Measurements from ENCODE around the gene FAM53C. TPM values are rescaled to one million over a fixed set of nuclear protein-coding genes. Genes with fewer than 3 reads are reported as not detected.

Gene FAM53C
- total RNA-seq, 4 donors from 2014 or later = 26.3 to 30.5 (median 29.8) TPM

GRCh38 chr5:138359621-138360020 is 21.6 kb downstream of the FAM53C start:
- no peaks in the 10 kb centered on the region for H3K27me3 ChIP-seq
- H3K4me1 ChIP-seq = peaks cover 0 to 71% (median 15%) of the 10 kb centered on the region in 3 donors
- H3K9me3 ChIP-seq = no peaks in the 10 kb centered on the region
- TF ChIP-seq POLR2AphosphoS5 (IDR thresholded peaks at IDR 0.05) = no peak
- no peak for TF ChIP-seq POLR2A (IDR thresholded peaks at IDR 0.05)
- TF ChIP-seq EP300 (IDR thresholded peaks at IDR 0.05) = no peak
- no peak for TF ChIP-seq CTCF (IDR thresholded peaks at IDR 0.05)
- H3K36me3 ChIP-seq = no peaks in the 10 kb centered on the region
- 58 to 70% methylated on average over 2 to 3 of the region's 3 CpGs for WGBS, 2 donors (ENCODE audit: low coverage in 1 of 2)
- no peak for ATAC-seq
- no peak overlapping the region for H3K27ac ChIP-seq
- H3K4me3 ChIP-seq = no peak overlapping the region

GRCh38 chr5:138360941-138361452 is 22.9 kb downstream of the FAM53C start:
- Histone ChIP-seq H3K4me1 (peaks cover 0 to 68% (median 3%) of the 10 kb centered on the region in 3 donors), H3K36me3 (no peaks in the 10 kb centered on the region), H3K4me3 (no peak overlapping the region), H3K27ac (no peak overlapping the region), H3K9me3 (no peaks in the 10 kb centered on the region), H3K27me3 (no peaks in the 10 kb centered on the region)
- TF ChIP-seq EP300 (IDR thresholded peaks at IDR 0.05) = no peak
- TF ChIP-seq CTCF (IDR thresholded peaks at IDR 0.05) = no peak
- no peak for TF ChIP-seq POLR2A (IDR thresholded peaks at IDR 0.05)
- no peak for TF ChIP-seq POLR2AphosphoS5 (IDR thresholded peaks at IDR 0.05)
- WGBS, 2 donors (ENCODE audit: low coverage in 1 of 2) = 92% methylated on average over 1 of the region's 1 CpG; no CpG with 5 or more reads in 1 of the 2 donors
- ATAC-seq = no peak

GRCh38 chr5:138364576-138364975 is 26.5 kb downstream of the FAM53C start:
- Histone ChIP-seq H3K27ac (no peak overlapping the region), H3K4me3 (no peak overlapping the region), H3K4me1 (peaks cover 8 to 81% (median 16%) of the 10 kb centered on the region in 3 donors), H3K9me3 (no peaks in the 10 kb centered on the region), H3K36me3 (no peaks in the 10 kb centered on the region), H3K27me3 (no peaks in the 10 kb centered on the region)
- ATAC-seq = no peak
- 100% methylated on average over 1 of the region's 1 CpG for WGBS, 2 donors (ENCODE audit: low coverage in 1 of 2)
- TF ChIP-seq EP300 (IDR thresholded peaks at IDR 0.05) (no peak), POLR2A (IDR thresholded peaks at IDR 0.05) (no peak), CTCF (IDR thresholded peaks at IDR 0.05) (no peak), POLR2AphosphoS5 (IDR thresholded peaks at IDR 0.05) (no peak)

GRCh38 chr5:138366632-138367382 is 28.7 kb downstream of the FAM53C start:
- ATAC-seq = no peak
- Histone ChIP-seq H3K9me3 (no peaks in the 10 kb centered on the region), H3K4me3 (no peak overlapping the region), H3K4me1 (peaks cover 16 to 83% (median 19%) of the 10 kb centered on the region in 3 donors), H3K27me3 (no peaks in the 10 kb centered on the region), H3K36me3 (no peaks in the 10 kb centered on the region), H3K27ac (peak overlapping the region in 1 of 4 donors; percentile 8)
- 42 to 50% methylated on average over 3 to 4 of the region's 4 CpGs for WGBS, 2 donors (ENCODE audit: low coverage in 1 of 2)
- TF ChIP-seq EP300 (IDR thresholded peaks at IDR 0.05) (no peak), POLR2AphosphoS5 (IDR thresholded peaks at IDR 0.05) (no peak), POLR2A (IDR thresholded peaks at IDR 0.05) (no peak)

- TF ChIP-seq CTCF (IDR thresholded peaks at IDR 0.05) (no peak), POLR2A (IDR thresholded peaks at IDR 0.05) (no peak), EP300 (IDR thresholded peaks at IDR 0.05) (no peak), POLR2AphosphoS5 (IDR thresholded peaks at IDR 0.05) (no peak)
- Histone ChIP-seq H3K9me3 (no peaks in the 10 kb centered on the region), H3K4me3 (no peak overlapping the region), H3K4me1 (peaks cover 16 to 73% (median 19%) of the 10 kb centered on the region in 3 donors), H3K27me3 (no peaks in the 10 kb centered on the region), H3K36me3 (peaks cover 0 to 18% of the 10 kb centered on the region in 2 donors), H3K27ac (no peak overlapping the region)
- 68 to 69% methylated on average over 5 of the region's 5 CpGs for WGBS, 2 donors (ENCODE audit: low coverage in 1 of 2)
- no peak for ATAC-seq
Observed at GRCh38 chr5:138369261-138369660, 31.2 kb downstream of the FAM53C start.

Measured in gastroesophageal sphincter (tissue), 4 donors.